HFFc6 (cell line): ENCODE results near the gene WNT5B. TPM values are rescaled to one million over a fixed set of nuclear protein-coding genes. Genes with fewer than 3 reads are reported as not detected.

Experiments used
- DNase-seq: peaks from one replicate; pipeline ENCODE4 v3.0.0-alpha.2; 2018
- H3K27ac Mint-ChIP-seq: 2 replicates; pipeline ENCODE4 v1.8.0; 2020; ENCODE audit warnings: mild to moderate bottlenecking, mixed read lengths
- H3K27me3 Mint-ChIP-seq: 2 replicates; pipeline ENCODE4 v1.8.0; 2021; ENCODE audit warnings: mild to moderate bottlenecking, moderate library complexity, mixed read lengths; ENCODE audit not compliant: insufficient read depth
- H3K36me3 Mint-ChIP-seq: 2 replicates; pipeline ENCODE4 v1.8.0; 2021; ENCODE audit warnings: low read depth, mixed read lengths
- H3K4me1 Mint-ChIP-seq: 2 replicates; pipeline ENCODE4 v1.8.0; 2020; ENCODE audit warnings: low read depth, mixed read lengths
- H3K4me3 Mint-ChIP-seq: 2 replicates; pipeline ENCODE4 v1.8.0; 2020; ENCODE audit warnings: mild to moderate bottlenecking, moderate library complexity, mixed read lengths
- H3K9me3 Mint-ChIP-seq: 2 replicates; pipeline ENCODE4 v1.8.0; 2020; ENCODE audit warnings: mild to moderate bottlenecking, mixed read lengths
- total RNA-seq, 6 experiments: library from RNA; stranded (reverse); fragmentation: NEBNext Ultra II Directional; extraction: Animal tissue kit (Norgen Biotek cat#: 25700); gene quantifications; 2 replicates in 1 of 6; 3 replicates in 5 of 6; pipeline ENCODE4 v1.2.3, GENCODE V29; 2021
- TF ChIP-seq, protein P1 (sequence below): fragments of 200-600 bp; sonication (generic); IDR thresholded peaks from 2 replicates; pipeline ENCODE4 v1.5.0; 2021; ENCODE audit warnings: antibody characterized with exemption, mild to moderate bottlenecking

Gene WNT5B
- total RNA-seq, 6 experiments from 2014 or later, result 191 to 289 (median 200) TPM

DNA sequence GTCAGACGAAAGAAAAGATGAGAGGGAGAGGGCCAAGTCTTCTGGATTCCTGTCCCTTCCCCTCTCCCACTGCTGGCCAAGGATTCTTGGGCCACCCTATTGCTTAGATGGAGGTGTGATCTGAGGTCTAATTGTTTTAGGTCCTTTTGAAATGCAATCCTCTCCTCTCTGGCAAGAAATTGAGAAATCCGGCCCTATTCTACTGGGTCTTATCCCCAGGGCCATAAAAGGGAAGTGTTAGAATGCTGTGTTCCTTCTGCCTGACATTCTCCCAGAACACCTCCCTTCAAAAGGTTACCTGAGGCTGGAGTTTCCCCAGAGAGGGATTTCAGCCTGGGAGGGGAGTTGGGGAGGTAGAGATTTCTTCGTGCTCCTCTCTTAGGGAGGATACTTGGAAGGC, 4.4 kb downstream of the WNT5B start:
- H3K4me3 Mint-ChIP-seq, result no peak overlapping the region
- TF ChIP-seq, protein P1, sequence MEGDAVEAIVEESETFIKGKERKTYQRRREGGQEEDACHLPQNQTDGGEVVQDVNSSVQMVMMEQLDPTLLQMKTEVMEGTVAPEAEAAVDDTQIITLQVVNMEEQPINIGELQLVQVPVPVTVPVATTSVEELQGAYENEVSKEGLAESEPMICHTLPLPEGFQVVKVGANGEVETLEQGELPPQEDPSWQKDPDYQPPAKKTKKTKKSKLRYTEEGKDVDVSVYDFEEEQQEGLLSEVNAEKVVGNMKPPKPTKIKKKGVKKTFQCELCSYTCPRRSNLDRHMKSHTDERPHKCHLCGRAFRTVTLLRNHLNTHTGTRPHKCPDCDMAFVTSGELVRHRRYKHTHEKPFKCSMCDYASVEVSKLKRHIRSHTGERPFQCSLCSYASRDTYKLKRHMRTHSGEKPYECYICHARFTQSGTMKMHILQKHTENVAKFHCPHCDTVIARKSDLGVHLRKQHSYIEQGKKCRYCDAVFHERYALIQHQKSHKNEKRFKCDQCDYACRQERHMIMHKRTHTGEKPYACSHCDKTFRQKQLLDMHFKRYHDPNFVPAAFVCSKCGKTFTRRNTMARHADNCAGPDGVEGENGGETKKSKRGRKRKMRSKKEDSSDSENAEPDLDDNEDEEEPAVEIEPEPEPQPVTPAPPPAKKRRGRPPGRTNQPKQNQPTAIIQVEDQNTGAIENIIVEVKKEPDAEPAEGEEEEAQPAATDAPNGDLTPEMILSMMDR, result no peak
- peaks cover 18% of the 10 kb centered on the region for H3K36me3 Mint-ChIP-seq
- peaks cover 8% of the 10 kb centered on the region for H3K27me3 Mint-ChIP-seq
- H3K27ac Mint-ChIP-seq, result 0 out of 2 replicates have a peak overlapping the region, but pooled peaks have one; percentile 12
- H3K9me3 Mint-ChIP-seq, result no peaks in the 10 kb centered on the region
- peaks cover 49% of the 10 kb centered on the region for H3K4me1 Mint-ChIP-seq
- DNase-seq, result no peak

DNA sequence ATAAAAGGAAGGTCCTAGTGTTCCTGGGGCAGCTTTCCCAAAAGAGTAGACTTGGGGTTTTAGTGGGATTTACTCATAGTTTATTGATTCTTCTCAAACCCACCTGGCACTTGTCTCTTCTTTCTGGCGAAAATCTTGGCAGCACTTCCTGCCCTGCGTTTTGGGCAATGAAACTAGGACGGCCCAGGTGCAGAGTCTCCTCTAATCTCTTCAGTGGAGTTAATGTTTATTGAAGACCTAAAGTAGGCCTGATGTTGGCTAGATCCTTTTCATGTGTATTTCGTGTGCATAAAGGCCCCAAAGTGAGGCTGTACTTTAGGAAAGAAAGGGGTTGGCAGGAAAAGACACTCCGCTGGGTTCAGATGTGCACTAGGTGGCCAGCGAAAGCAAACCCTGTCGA, 5.1 kb downstream of the WNT5B start:
- Mint-ChIP-seq H3K4me3 (no peak overlapping the region), H3K36me3 (peaks cover 22% of the 10 kb centered on the region), H3K9me3 (no peaks in the 10 kb centered on the region), H3K27ac (0 out of 2 replicates have a peak overlapping the region, but pooled peaks have one; percentile 27), H3K27me3 (peaks cover 6% of the 10 kb centered on the region), H3K4me1 (peaks cover 44% of the 10 kb centered on the region)
- no peak for DNase-seq
- TF ChIP-seq, protein P1, result no peak

DNA sequence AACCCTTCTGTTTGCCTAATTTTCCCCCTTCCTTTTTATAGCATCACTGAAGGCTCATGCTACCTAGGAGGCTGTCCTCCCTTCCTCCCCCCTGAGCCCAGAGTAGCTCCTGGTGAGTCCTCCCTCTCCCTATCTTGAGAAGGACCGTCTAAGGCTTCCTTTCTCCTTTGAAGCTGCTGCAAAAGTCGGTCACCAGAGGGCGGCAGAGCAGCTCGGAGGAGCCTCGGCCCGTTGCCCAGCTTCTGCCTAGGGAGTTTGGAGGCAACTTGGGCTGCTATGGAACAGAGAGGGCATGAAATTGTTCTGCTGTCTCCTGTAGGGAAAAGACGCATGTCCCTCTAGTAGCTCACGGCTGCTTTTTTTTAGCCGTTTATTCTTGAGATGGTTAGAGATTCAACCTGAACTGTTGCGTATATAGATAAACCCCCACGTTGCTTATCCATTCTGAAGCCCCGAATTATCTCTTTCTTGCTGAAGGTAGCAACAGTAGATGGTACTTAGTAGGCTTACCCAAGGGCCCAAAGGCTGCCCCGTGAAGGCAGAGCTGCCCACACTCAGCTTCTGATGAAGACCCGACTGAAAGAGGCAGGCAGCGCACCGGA, 5.7 kb downstream of the WNT5B start:
- peaks cover 40% of the 10 kb centered on the region for H3K4me1 Mint-ChIP-seq
- peak; percentile 65 for DNase-seq
- H3K27me3 Mint-ChIP-seq, result peaks cover 5% of the 10 kb centered on the region
- no peaks in the 10 kb centered on the region for H3K9me3 Mint-ChIP-seq
- H3K4me3 Mint-ChIP-seq, result no peak overlapping the region
- H3K36me3 Mint-ChIP-seq, result peaks cover 22% of the 10 kb centered on the region
- TF ChIP-seq, protein P1, result peak; percentile 85
- peak overlapping the region; percentile 27 for H3K27ac Mint-ChIP-seq

DNA sequence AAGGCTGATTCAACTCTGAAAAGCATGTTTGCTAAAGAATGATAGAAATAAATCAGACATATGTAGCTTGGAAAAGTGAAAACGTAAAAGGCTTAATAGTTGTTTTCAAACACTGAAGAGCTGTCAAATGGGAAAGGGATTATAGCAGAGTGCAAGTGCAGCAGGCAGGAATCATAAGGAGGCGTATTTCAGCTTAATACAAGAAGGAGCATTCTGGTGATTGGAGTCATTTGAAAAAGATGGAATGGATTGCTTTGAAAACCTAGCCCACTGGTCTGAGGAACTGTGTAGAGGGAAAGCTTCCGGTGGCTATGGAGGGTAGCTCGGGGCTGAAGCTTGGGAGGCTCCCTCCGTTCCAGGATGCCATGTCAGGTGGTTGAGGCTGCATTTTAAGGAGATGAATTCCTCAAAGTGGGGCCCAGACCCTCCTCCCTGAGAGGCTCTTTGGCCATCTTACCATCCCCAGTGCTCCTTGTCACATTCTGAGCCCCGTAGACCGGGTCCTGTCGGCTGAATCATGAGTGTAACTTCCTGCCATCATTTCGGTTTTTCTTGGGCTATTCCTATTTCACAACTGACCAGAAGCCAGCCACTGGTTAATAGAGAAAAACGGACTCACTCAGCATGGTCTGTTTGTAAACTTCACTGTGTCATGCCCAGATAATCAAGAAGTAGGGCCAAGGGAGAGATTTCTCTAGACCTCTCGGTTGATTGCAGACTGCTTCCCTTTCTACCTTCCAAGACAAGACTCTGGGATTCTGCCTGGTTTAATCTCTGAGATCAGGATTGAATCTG, 6.5 kb downstream of the WNT5B start:
- peaks cover 27% of the 10 kb centered on the region for H3K36me3 Mint-ChIP-seq
- H3K4me3 Mint-ChIP-seq, result no peak overlapping the region
- TF ChIP-seq, protein P1, result no peak
- no peaks in the 10 kb centered on the region for H3K9me3 Mint-ChIP-seq
- no peak for DNase-seq
- peaks cover 44% of the 10 kb centered on the region for H3K4me1 Mint-ChIP-seq
- peaks cover 5% of the 10 kb centered on the region for H3K27me3 Mint-ChIP-seq
- peak overlapping the region; percentile 55 for H3K27ac Mint-ChIP-seq

DNA sequence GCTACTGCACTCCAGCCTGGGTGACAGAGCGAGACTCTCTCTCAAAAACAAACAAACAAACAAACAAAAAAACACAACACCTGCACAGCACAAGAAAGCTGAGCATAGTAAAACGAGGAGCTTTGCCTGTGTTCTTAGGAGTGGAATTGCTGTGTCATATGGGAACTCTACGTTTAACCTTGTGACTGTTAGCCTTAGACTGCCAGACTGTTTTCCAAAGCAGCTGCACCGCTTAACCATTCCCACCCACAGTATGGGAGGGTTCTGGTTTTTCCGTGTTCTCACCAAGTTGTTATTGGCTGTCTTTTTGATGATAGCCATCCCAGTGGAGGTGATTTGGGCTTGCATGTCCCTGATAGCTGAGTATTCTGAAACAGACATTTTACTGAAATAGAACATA, 9.2 kb downstream of the WNT5B start:
- Mint-ChIP-seq H3K4me1 (peaks cover 61% of the 10 kb centered on the region), H3K27me3 (peaks cover 5% of the 10 kb centered on the region), H3K9me3 (no peaks in the 10 kb centered on the region), H3K36me3 (peaks cover 47% of the 10 kb centered on the region), H3K4me3 (no peak overlapping the region), H3K27ac (peak overlapping the region; percentile 18; the same call in 1 of the 2 replicates)
- DNase-seq, result no peak
- TF ChIP-seq, protein P1, result no peak
